Measurements from ENCODE around the gene HNRNPA1L2. TPM values are rescaled to one million over a fixed set of nuclear protein-coding genes. Genes with fewer than 3 reads are reported as not detected.
A peak's percentile ranks its signal among the peaks of the same experiment; 100 is the strongest.

HNRNPA1L2 gene
- total and polyA plus RNA-seq, 9 of the 15 experiments (the other 6 are each of a cell fraction or from before 2014, with no cell fraction given): 3.7 to 10.8 (median 6.8) TPM

GRCh38 chr13:52650731-52651130 lies 8.5 kb downstream of the HNRNPA1L2 start (continued):
- TF ChIP-seq ZNF407 (IDR thresholded peaks at IDR 0.05; ENCODE audit: low read depth) (no peak), BACH1 (tag; IDR thresholded peaks at IDR 0.05) (no peak), NR2C1 (IDR thresholded peaks at IDR 0.05) (no peak), NR2C1 (tag; IDR thresholded peaks at IDR 0.05) (0 out of 2 replicates have a peak, but pooled peaks have one; percentile 28), ZNF696 (CRISPR knock-in tag; conservative IDR thresholded peaks at IDR 0.05) (no peak), BHLHE40 (IDR thresholded peaks at IDR 0.05; ENCODE audit: low read length) (no peak), EZH2 (IDR thresholded peaks at IDR 0.05; ENCODE audit: borderline replicate concordance, low read depth, low read length) (no peak), CSDE1 (IDR thresholded peaks at IDR 0.05) (no peak), TAL1 (IDR thresholded peaks at IDR 0.05) (peak; percentile 74), TCF3 (CRISPR knock-in tag; IDR thresholded peaks at IDR 0.05) (peak; percentile 62), NR3C1 (CRISPR knock-in tag; IDR thresholded peaks at IDR 0.05) (no peak), ZNF766 (CRISPR knock-in tag; conservative IDR thresholded peaks at IDR 0.05) (0 out of 2 replicates have a peak, but pooled peaks have one; percentile 25), POLR3G (IDR thresholded peaks at IDR 0.05; ENCODE audit: extremely low read depth, insufficient read length, insufficient replicate concordance) (no peak), STAT6 (CRISPR knock-in tag; IDR thresholded peaks at IDR 0.05) (no peak), ZNF79 (CRISPR knock-in tag; IDR thresholded peaks at IDR 0.05; ENCODE audit: low read depth) (no peak), ZNF175 (CRISPR knock-in tag; IDR thresholded peaks at IDR 0.05; ENCODE audit: low read depth) (no peak), CTBP1 (IDR thresholded peaks at IDR 0.05; ENCODE audit: borderline replicate concordance) (peak; percentile 78; the same call in 1 of the 2 replicates), PML (IDR thresholded peaks at IDR 0.05; ENCODE audit: low read length) (0 out of 2 replicates have a peak, but pooled peaks have one; percentile 25), LEF1 (IDR thresholded peaks at IDR 0.05) (no peak)
